Dedifferentiated amniotic fluid mesenchymal stem cell (primary cell): ENCODE results near the gene C19orf44.
"Not testable (repeated sequence)": the region's sequence is repeated elsewhere in the genome, so short reads cannot be mapped to it uniquely, and the experiment has no call there.

Experiments
- DNase-seq: peaks from one replicate; pipeline ENCODE4 v3.0.0-alpha.2; 2016; ENCODE audit errors: extremely low spot score

The C19orf44 gene

GRCh38 chr19:16467581-16467980 is 28.6 kb upstream of the C19orf44 start:
- DNase-seq: no peak

- no peak for DNase-seq
These were observed 25.7 kb upstream of the C19orf44 start for GRCh38 chr19:16470541-16470910.

GRCh38 chr19:16470911-16471811 is 25.0 kb upstream of the C19orf44 start:
- DNase-seq: peak; percentile 25

DNA sequence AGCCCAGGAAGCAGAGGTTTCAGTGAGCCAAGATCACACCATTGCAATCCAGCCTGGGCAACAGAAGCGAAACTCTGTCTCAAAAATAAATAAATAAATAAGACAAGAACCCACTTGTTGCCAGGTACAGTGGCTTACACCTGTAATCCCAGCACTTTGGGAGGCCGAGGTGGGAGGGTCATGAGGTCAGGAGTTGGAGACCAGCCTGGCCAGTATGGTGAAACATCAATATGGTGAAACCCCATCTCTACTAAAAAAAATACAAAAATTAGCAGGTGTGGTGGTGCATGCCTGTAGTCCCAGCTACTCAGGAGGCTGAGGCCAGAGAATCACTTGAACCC is 23.7 kb upstream of the C19orf44 start:
- DNase-seq: not testable (repeated sequence)

- DNase-seq: no peak
These were observed 23.2 kb upstream of the C19orf44 start for GRCh38 chr19:16472992-16473391.

DNA sequence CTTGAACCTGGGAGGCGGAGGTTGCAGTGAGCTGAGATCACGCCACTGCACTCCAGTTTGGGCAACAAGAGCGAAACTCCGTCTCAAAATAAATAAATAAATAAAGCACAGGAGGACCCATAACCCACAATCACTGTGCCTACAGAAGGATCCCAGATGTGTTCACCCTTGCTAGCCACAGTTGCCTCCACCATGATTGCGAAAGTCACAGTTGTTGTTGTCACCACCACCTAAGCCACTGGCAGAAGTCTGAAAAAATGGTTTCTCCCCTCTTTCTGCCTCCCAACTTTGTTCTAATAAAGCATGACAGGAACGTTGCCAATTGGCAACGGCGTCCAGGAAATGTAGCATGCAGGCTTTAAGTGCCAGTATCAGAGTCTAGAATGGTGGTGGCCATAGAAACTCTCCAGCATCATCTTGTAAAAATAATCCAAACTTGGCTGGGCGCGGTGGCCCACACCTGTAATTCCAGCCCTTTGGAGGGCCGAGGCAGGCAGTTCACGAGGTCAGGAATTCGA is 22.3 kb upstream of the C19orf44 start:
- no peak for DNase-seq

DNA sequence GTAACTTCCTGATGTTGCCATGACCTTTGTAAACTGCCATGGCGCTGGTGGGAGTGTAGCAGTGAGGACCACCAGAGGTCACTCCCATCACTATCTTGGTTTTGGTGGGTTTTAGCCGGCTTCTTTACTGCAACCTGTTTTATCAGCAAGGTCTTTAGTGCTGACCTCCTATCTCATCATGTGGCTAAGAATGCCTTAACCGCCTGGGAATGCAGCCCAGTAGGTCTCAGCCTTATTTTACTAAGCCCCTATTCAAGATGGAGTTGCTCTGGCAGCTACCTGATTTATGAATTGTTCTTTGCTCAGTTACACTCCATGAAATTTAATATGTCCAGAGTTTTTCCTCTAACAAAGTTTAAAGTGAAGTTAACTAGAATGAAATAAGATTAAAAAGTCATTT is 19.8 kb upstream of the C19orf44 start:
- DNase-seq: no peak

GRCh38 chr19:16477311-16477710 is 18.9 kb upstream of the C19orf44 start:
- no peak for DNase-seq

GRCh38 chr19:16482745-16483144 is 13.4 kb upstream of the C19orf44 start:
- no peak for DNase-seq

DNA sequence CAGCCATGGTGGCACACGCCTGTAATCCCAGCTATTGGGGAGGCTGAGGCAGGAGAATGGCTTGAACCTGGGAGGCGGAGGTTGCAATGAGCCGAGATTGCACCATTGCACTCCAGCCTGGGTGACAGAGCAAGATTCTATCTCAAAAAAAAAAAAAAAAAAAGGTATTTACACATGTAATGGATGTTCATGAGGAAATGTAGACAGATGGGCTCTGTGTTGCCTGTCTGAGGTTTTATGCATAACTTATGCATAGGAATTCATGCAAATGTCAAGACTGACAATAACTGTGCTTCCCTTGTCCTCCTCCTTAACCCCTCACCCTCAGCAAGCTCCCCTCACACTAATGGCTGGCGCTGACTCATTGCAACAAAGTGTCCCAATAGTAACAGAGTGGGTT is 9.7 kb upstream of the C19orf44 start:
- not testable (repeated sequence) for DNase-seq

DNA sequence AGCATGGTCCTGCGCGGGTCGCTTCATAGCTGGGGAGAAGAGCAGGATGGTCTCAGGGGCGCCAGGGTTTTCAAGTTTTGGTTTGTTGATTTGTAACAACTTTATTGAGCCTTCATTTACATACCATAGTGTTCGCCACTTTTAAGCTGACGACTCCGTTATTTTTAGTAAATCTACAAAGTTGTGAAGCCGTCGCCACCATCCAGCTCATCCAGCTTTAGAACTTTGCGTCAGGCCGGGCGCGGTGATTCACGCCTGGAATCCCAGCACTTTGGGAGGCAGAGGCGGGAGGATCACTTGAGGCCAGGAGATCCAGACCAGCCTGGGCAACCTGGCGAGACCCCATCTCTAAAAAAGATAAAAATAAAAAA is 404 bp downstream of the C19orf44 start:
- DNase-seq: no peak

- DNase-seq: no peak
These were observed 848 bp downstream of the C19orf44 start for GRCh38 chr19:16497042-16497441.

DNA sequence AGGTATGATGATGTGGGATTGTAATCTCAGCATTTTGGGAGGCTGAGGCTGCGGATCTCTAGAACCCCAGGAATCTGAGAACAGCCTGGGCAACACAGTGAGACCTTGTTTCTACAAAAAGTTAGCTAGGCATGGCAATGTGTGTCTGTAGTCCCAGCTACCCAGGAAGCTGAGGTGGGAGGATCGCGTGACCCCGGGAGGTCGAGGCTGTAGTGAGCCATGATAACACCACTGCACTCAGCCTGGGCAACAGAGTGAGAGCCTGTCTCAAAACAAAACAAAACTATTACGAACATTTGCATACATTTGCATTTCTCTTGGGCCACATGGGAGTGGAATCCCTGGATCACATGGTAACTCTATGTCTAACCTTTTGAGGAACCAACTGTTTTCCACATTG is 1.6 kb downstream of the C19orf44 start:
- no peak for DNase-seq

GRCh38 chr19:16504271-16504670 is 8.1 kb downstream of the C19orf44 start:
- no peak for DNase-seq

DNA sequence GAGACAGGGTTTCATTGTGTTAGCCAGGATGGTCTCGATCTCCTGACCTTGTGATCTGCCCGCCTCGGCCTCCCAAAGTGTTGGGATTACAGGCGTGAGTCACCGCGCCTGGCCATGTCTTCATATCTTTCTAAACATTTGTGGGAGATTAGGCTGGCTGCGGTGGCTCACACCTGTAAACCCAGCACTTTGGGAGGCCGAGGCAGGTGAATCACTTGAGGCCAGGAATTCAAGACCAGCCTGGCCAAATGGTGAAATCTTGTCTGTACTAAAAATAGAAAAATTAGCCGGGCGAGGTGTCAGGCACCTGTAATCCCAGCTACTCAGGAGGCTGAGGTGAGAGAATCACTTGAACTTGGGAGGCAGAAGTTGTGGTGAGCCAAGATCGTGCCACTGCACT is 10.0 kb downstream of the C19orf44 start:
- DNase-seq: not testable (repeated sequence)

- DNase-seq: no peak
These were observed 10.8 kb downstream of the C19orf44 start for GRCh38 chr19:16506961-16507360.

- DNase-seq: no peak
These were observed 12.4 kb downstream of the C19orf44 start for GRCh38 chr19:16508546-16508945.

- no peak for DNase-seq
These were observed 13.2 kb downstream of the C19orf44 start for GRCh38 chr19:16509141-16510061.

GRCh38 chr19:16512611-16513010 is 16.4 kb downstream of the C19orf44 start:
- DNase-seq: not testable (repeated sequence)

- DNase-seq: no peak
These were observed 18.3 kb downstream of the C19orf44 start for GRCh38 chr19:16514383-16515019.

DNA sequence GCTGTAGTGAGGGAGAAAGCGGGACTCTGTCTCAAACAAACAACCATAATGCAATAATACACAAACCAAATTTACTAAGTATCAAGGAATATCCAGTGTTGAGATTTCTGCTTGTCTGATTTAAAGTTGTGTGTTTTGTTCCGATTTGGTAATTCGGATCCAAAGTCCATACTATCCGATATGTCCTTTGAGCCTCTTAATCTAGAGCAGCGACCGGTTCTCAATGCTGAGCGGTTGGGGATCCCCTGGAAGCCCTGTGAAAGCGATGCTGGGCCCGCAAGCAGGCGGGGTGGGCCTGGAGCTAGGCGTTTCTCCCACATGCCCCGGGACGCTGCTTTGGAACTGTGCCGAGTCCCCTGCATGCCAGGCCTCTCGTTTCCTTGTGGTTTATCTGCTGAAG is 20.2 kb downstream of the C19orf44 start:
- no peak for DNase-seq
